IMR-90 (cell line): ENCODE measurements around the gene ZNF814.

Experiments
- BHLHE40 ChIP-seq: fragments of 150-350 bp; IDR thresholded peaks from 2 replicates; pipeline ENCODE4 v1.6.1; 2016; ENCODE audit warnings: mild to moderate bottlenecking, low read depth, low read length
- CTCF ChIP-seq: conservative IDR thresholded peaks from 2 replicates; pipeline ENCODE4 v1.5.1; 2012; ENCODE audit warnings: mild to moderate bottlenecking, low read depth, low read length, improper control_type of control experiment

GRCh38 chr19:57829316-57829715 is 59.5 kb downstream of the ZNF814 start:
- TF ChIP-seq BHLHE40: no peak
- TF ChIP-seq CTCF: no peak
